CD4-positive, CD25-positive, alpha-beta regulatory T cell (primary cell): ENCODE results near the gene KIF26B. TPM values are rescaled to one million over a fixed set of nuclear protein-coding genes. Genes with fewer than 3 reads are reported as not detected.
"Not testable (repeated sequence)": the region's sequence is repeated elsewhere in the genome, so short reads cannot be mapped to it uniquely, and the experiment has no call there.

Experiments
- ATAC-seq, 2 donors: fragments of 150-1000 bp; cut with Tn5 transposase; one replicate each; pipeline ENCODE4 v1.10.0; 2021; ENCODE audit warnings: low read depth in 2 of 2, moderate number of reproducible peaks in 2 of 2, moderate library complexity in 1 of 2
- DNase-seq, 3 donors: peaks; one replicate each; pipeline versions ENCODE4 v3.0.0 to v3.0.0-alpha.2; 2012 to 2022; ENCODE audit warnings: mixed read lengths in 1 of 3
- H3K27ac ChIP-seq: one replicate; pipeline ENCODE4 v1.7.0; 2013; ENCODE audit warnings: mild to moderate bottlenecking, low read length; ENCODE audit not compliant: insufficient read depth, poor library complexity, severe bottlenecking
- H3K27me3 ChIP-seq: one replicate; pipeline ENCODE4 v1.7.0; 2013; ENCODE audit warnings: low read length; ENCODE audit not compliant: control insufficient read depth, insufficient read depth
- H3K36me3 ChIP-seq: one replicate; pipeline ENCODE4 v1.7.0; 2013; ENCODE audit warnings: mild to moderate bottlenecking, low read length, moderate library complexity; ENCODE audit not compliant: control insufficient read depth, insufficient read depth
- H3K4me1 ChIP-seq: 2 replicates; pipeline ENCODE4 v1.7.0; 2013; ENCODE audit warnings: mild to moderate bottlenecking, low read length; ENCODE audit not compliant: insufficient read depth, control insufficient read depth, poor library complexity, severe bottlenecking
- H3K4me3 ChIP-seq: one replicate; pipeline ENCODE4 v1.7.0; 2013; ENCODE audit warnings: low read depth, mild to moderate bottlenecking, low read length, moderate library complexity
- H3K9me3 ChIP-seq, 2 experiments: 1 replicate in 1 of 2; 2 replicates in 1 of 2; pipeline ENCODE4 v1.7.0; 2013; ENCODE audit warnings: low read length in 2 of 2, mild to moderate bottlenecking in 1 of 2, moderate library complexity in 1 of 2; ENCODE audit not compliant: control insufficient read depth in 2 of 2
- H3K27ac Mint-ChIP-seq, 3 donors: one replicate each; pipeline ENCODE4 v1.8.0; 2020 to 2022; ENCODE audit warnings: mild to moderate bottlenecking in 3 of 3, mixed read lengths in 3 of 3, moderate library complexity in 2 of 3
- H3K27me3 Mint-ChIP-seq: one replicate; pipeline ENCODE4 v1.8.0; 2022; ENCODE audit warnings: mild to moderate bottlenecking, mixed read lengths
- H3K36me3 Mint-ChIP-seq: one replicate; pipeline ENCODE4 v1.8.0; 2020; ENCODE audit warnings: mixed read lengths
- H3K4me1 Mint-ChIP-seq, 4 donors: one replicate each; pipeline ENCODE4 v1.8.0; 2020 to 2022; ENCODE audit warnings: mixed read lengths in 4 of 4, mild to moderate bottlenecking in 1 of 4
- H3K4me3 Mint-ChIP-seq, 4 donors: one replicate each; pipeline ENCODE4 v1.8.0; 2020 to 2022; ENCODE audit warnings: mild to moderate bottlenecking in 4 of 4, mixed read lengths in 4 of 4, moderate library complexity in 3 of 4
- H3K9me3 Mint-ChIP-seq, 7 donors: one replicate each; pipeline ENCODE4 v1.8.0; 2020 to 2022; ENCODE audit warnings: mixed read lengths in 7 of 7, mild to moderate bottlenecking in 3 of 7, moderate library complexity in 2 of 7
- polyA plus RNA-seq, 4 donors: library from polyadenylated mRNA; unstranded; fragments of 300-500 nt; fragmentation: Illumina TruSeq; gene quantifications; one replicate each; pipeline ENCODE4 v1.2.3, GENCODE V29; 2021
- total RNA-seq: library from RNA; stranded (reverse); gene quantifications from one replicate; pipeline ENCODE4 v1.2.3, GENCODE V29; 2022

Gene KIF26B
- total and polyA plus RNA-seq, 5 donors from 2014 or later, result not detected

GRCh38 chr1:245671349-245671748 lies 516.6 kb downstream of the KIF26B start:
- H3K4me1 Mint-ChIP-seq, result no peaks in the 10 kb centered on the region
- no peaks in the 10 kb centered on the region for H3K36me3 Mint-ChIP-seq
- no peaks in the 10 kb centered on the region for H3K27me3 ChIP-seq
- no peak overlapping the region for H3K4me3 Mint-ChIP-seq
- peaks cover 4% of the 10 kb centered on the region for H3K27me3 Mint-ChIP-seq
- no peak overlapping the region for H3K27ac ChIP-seq
- peaks cover 0 to 3% (median 0%) of the 10 kb centered on the region in 7 donors for H3K9me3 Mint-ChIP-seq
- no peak overlapping the region for H3K4me3 ChIP-seq
- DNase-seq (no peak), ATAC-seq (no peak)
- H3K36me3 ChIP-seq, result no peaks in the 10 kb centered on the region
- H3K27ac Mint-ChIP-seq, result no peak overlapping the region
- no peaks in the 10 kb centered on the region for H3K4me1 ChIP-seq
- no peaks in the 10 kb centered on the region for H3K9me3 ChIP-seq

GRCh38 chr1:245671966-245672767 lies 517.4 kb downstream of the KIF26B start:
- H3K27me3 ChIP-seq, result no peaks in the 10 kb centered on the region
- H3K27ac Mint-ChIP-seq, result no peak overlapping the region
- DNase-seq (no peak), ATAC-seq (no peak)
- H3K27me3 Mint-ChIP-seq, result peaks cover 4% of the 10 kb centered on the region
- H3K36me3 Mint-ChIP-seq, result no peaks in the 10 kb centered on the region
- H3K4me1 Mint-ChIP-seq, result no peaks in the 10 kb centered on the region
- peaks cover 0 to 4% (median 0%) of the 10 kb centered on the region in 7 donors for H3K9me3 Mint-ChIP-seq
- H3K4me3 Mint-ChIP-seq, result no peak overlapping the region
- no peaks in the 10 kb centered on the region for H3K4me1 ChIP-seq
- no peak overlapping the region for H3K27ac ChIP-seq
- no peak overlapping the region for H3K4me3 ChIP-seq
- H3K9me3 ChIP-seq, result no peaks in the 10 kb centered on the region
- no peaks in the 10 kb centered on the region for H3K36me3 ChIP-seq

- H3K4me1 ChIP-seq, H3K27me3 ChIP-seq, H3K9me3 Mint-ChIP-seq, H3K27ac Mint-ChIP-seq, H3K4me3 Mint-ChIP-seq, DNase-seq, H3K36me3 Mint-ChIP-seq, H3K27me3 Mint-ChIP-seq, H3K4me1 Mint-ChIP-seq, H3K36me3 ChIP-seq, H3K9me3 ChIP-seq, ATAC-seq, H3K27ac ChIP-seq, H3K4me3 ChIP-seq: not testable (repeated sequence)
Measured at GRCh38 chr1:245672836-245673656, 518.3 kb downstream of the KIF26B start.

GRCh38 chr1:245673881-245674414 lies 519.2 kb downstream of the KIF26B start:
- Histone ChIP-seq H3K36me3 (no peaks in the 10 kb centered on the region), H3K27me3 (no peaks in the 10 kb centered on the region), H3K4me1 (no peaks in the 10 kb centered on the region), H3K4me3 (no peak overlapping the region), H3K9me3 (no peaks in the 10 kb centered on the region), H3K27ac (no peak overlapping the region)
- no peaks in the 10 kb centered on the region for H3K36me3 Mint-ChIP-seq
- no peak overlapping the region for H3K27ac Mint-ChIP-seq
- no peak for DNase-seq
- H3K9me3 Mint-ChIP-seq, result peaks cover 0 to 4% (median 0%) of the 10 kb centered on the region in 7 donors
- no peaks in the 10 kb centered on the region for H3K4me1 Mint-ChIP-seq
- no peak for ATAC-seq
- H3K4me3 Mint-ChIP-seq, result no peak overlapping the region
- peaks cover 4% of the 10 kb centered on the region for H3K27me3 Mint-ChIP-seq

- DNase-seq (no peak), ATAC-seq (no peak)
- no peaks in the 10 kb centered on the region for H3K27me3 Mint-ChIP-seq
- H3K9me3 Mint-ChIP-seq, result peaks cover 0 to 4% (median 0%) of the 10 kb centered on the region in 7 donors
- no peaks in the 10 kb centered on the region for H3K36me3 Mint-ChIP-seq
- H3K27ac Mint-ChIP-seq, result no peak overlapping the region
- no peaks in the 10 kb centered on the region for H3K27me3 ChIP-seq
- no peak overlapping the region for H3K4me3 Mint-ChIP-seq
- no peaks in the 10 kb centered on the region for H3K9me3 ChIP-seq
- H3K4me3 ChIP-seq, result no peak overlapping the region
- no peak overlapping the region for H3K27ac ChIP-seq
- H3K4me1 Mint-ChIP-seq, result no peaks in the 10 kb centered on the region
- H3K36me3 ChIP-seq, result no peaks in the 10 kb centered on the region
- H3K4me1 ChIP-seq, result no peaks in the 10 kb centered on the region
Measured at GRCh38 chr1:245677461-245678240, 522.9 kb downstream of the KIF26B start.

- H3K27me3 ChIP-seq, result no peaks in the 10 kb centered on the region
- no peaks in the 10 kb centered on the region for H3K4me1 Mint-ChIP-seq
- H3K27ac ChIP-seq, result no peak overlapping the region
- no peak for ATAC-seq
- H3K9me3 ChIP-seq, result no peaks in the 10 kb centered on the region
- no peak overlapping the region for H3K27ac Mint-ChIP-seq
- no peaks in the 10 kb centered on the region for H3K27me3 Mint-ChIP-seq
- H3K4me3 Mint-ChIP-seq, result no peak overlapping the region
- no peaks in the 10 kb centered on the region for H3K36me3 ChIP-seq
- no peaks in the 10 kb centered on the region for H3K4me1 ChIP-seq
- no peak overlapping the region for H3K4me3 ChIP-seq
- peaks cover 0 to 4% (median 0%) of the 10 kb centered on the region in 7 donors for H3K9me3 Mint-ChIP-seq
- DNase-seq, result no peak
- H3K36me3 Mint-ChIP-seq, result no peaks in the 10 kb centered on the region
Measured at GRCh38 chr1:245678860-245679411, 524.2 kb downstream of the KIF26B start.
